GM18519 (cell line): ENCODE measurements around the gene RNASE1.
"Not testable (repeated sequence)": the region's sequence is repeated elsewhere in the genome, so short reads cannot be mapped to it uniquely, and the experiment has no call there.

ENCODE experiments used
- ATAC-seq: cut with Tn5 transposase; IDR thresholded peaks from one replicate; pipeline ENCODE4 v1.9.1; 2021; ENCODE audit warnings: mild to moderate bottlenecking, moderate library complexity; ENCODE audit not compliant: unreplicated experiment, low FRiP score

The RNASE1 gene

DNA sequence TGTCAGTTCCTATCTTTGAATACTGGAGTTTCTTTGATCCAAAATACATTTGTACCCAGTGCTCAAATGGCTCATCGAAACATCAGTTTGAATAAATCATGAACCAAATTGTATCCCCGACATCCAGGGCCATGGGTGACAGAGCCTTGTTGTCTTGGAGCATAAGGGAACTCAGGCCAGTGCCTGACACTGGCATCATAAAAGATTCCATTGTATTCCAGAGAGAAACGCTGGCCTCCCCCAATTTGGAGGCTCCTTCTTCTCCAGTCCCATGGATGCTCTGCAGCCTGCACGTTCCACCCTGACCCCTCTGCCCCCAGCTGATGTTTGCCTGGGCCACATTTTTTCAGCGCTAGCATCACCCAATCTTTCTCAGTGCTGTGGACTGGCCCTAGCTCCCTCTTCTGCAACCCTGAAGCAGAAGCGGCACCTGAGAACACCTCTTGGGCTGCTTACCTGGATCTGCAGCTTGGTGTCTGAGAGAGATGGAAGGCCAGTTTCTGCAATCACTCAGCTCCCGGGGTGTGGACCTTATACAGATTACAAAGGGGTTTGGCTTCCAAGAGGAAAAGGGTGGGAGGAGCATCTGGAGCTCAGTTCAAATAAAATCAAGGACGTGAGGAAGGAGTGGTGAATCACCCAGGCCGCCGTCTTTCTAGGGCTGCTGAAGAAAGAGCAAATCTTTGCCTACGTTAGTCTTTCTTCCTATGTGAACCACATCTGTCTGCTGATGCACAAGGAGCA is at the start of gene RNASE1:
Gene RNASE1 (minus strand): TSS at position 504 of the 744 bp plus-strand sequence. CDS start 776 bp downstream, outside the sequence.
- no peak for ATAC-seq

DNA sequence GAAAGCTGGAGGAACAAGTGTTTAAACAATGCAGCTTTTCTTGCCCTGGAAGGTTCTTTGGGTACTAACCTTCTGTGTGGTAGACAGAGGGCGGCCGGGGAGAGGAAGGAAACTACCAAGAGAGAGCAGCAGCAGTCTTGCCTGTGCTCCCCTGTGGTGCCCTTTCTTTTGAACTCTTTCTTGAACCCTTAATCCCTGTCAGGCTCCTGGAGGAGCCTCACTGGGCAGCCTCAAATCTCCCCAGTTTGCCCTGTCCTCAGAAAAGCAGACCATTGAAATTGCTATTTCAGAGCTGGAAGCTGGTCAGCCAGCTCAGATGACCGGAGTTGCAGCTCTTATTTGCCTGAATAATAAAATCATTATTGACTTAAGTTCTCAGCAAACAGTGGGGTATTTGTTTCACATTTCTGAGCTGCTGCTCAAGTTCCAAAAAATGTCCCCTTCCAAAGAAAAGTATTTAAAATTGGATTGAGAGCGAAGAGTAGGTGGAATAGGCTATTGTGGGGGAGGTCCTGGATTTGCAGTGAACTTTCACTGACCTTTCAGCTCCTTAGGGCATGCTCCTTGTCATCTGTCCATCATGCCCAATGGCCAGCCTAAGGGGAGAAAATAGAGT is 46.4 kb upstream of the RNASE1 start:
- ATAC-seq = no peak

DNA sequence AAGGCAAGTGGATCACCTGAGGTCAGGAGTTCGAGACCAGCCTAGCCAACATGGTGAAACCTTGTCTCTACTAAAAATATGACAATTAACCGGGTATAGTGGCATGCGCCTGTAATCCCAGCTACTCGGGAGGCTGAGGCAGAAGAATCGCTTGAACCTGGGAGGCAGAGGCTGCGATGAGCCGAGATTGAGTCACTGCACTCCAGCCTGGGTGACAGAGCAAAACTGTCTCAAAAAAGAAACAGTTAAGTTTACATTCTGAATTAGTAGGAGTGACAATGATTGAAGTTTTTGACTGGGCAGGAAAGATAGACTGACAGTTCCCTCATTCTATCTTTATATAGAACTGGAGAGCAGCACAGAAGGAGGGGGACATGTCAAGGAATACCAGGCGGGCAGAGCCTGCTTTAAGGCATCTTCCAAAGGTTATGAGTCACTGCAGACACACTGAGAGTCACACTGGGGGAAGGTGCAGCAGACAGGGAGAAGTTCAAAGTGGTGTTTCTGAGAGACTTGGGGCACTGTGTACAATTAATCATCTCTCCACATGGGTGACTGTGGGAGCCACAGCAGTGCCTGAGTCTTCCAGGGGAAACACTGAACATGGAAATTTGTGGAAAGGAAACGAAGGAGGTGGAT is 45.8 kb upstream of the RNASE1 start:
- ATAC-seq = no peak

DNA sequence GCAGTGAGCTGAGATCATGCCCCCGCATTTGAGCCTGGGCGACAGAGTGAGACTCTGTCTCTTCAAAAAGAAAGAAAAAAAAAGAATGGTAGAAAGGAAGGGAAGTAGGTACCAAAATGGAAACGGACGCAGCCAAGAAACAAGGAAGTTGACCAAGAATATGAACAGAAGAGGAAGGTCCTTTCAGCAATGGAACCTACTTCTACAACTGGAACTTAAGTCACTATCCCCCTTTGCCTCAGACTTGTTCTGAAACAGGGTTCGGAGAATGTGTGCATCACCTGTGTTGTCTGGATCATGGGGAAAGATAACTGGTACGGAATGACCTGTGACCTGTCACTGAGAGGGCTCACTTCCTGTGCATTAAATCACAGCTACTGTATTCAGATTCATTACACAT is 43.9 kb upstream of the RNASE1 start:
- no peak for ATAC-seq

DNA sequence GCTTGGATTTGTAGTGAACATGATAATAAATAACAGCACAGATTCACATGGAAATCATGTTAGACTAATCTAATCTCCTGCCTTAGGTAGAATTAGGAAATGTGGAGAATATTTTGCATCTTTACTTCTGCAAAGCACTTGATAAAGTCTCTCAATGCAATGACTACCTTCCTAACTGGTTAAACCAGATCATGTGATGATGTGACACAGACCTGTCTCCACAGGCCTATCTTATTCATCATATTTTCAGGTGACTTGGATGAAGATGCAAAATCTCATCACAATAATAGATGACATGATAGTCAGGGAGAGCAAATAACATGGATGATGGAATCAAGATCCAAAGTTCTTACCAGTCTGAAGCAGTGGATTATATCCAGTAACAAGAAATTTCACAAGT is 38.5 kb upstream of the RNASE1 start:
- no peak for ATAC-seq

DNA sequence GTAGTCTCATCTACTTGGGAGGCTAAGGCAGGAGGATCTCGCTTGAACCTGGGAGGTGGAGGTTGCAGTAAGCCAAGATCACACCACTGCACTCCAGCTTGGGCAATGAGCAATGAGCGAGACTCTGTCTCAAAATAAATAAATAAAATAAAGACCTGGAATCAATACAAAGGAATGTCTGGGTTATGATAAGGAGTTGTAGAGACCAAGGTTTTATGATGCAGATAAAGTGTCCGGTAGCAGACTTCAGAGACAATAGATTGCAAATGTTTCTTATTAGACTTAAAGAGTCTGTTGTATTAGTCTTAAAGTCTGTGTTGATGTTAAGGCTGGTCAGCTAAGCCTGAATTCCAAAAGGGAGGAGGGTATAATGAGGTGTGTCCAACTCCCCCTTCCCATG is 35.2 kb upstream of the RNASE1 start:
- no peak for ATAC-seq

DNA sequence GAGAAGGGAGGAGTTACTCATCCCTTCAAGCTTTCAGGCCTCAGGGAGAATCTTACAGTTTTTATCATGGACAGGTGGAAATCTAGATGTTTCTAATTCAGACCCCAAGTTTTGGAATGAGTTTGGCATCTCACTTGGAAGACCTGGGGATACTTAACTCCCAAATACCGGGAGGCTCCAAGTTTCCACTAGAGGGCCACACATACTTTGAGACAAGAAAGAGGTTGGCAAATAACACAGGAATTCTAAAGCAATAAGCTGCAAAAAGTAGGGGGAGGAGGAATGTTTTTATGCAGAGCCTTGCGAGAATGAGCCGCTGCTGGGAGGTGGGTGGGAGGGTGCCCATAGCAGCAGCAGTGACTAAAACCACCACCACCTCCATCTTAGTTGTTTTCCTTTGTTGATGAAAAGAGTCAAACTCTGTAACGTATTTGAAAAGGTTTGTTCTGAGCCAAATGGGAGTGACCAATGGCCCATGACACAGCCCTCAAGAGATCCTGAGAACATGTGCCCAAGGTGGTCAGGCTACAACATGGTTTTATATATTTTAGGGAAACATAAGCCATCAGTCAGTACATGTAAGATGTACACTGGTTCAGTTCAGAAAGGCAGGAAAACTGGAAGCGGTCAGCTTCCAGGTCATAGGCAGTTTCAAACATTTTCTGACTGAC is 34.2 kb upstream of the RNASE1 start:
- ATAC-seq = no peak

DNA sequence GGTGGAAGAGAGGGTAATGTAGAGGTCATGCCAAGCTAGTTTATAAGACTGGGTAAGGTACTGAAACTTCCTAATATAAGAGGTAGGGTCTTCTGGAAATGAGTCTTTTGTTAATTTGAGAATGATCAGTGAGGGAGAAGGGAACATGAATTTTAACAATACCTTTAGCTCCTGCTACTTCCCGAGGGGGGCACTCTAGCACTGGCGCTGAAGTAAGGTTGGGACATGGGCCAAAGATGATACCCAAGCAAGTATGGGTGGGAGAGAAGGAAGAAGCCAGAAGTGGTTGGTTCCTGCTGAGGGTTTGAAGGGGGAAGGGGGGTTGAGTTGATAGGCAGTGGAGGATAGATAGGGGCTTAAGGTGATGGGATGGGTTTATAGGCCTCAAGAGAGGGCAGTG is 32.3 kb upstream of the RNASE1 start:
- ATAC-seq = no peak

DNA sequence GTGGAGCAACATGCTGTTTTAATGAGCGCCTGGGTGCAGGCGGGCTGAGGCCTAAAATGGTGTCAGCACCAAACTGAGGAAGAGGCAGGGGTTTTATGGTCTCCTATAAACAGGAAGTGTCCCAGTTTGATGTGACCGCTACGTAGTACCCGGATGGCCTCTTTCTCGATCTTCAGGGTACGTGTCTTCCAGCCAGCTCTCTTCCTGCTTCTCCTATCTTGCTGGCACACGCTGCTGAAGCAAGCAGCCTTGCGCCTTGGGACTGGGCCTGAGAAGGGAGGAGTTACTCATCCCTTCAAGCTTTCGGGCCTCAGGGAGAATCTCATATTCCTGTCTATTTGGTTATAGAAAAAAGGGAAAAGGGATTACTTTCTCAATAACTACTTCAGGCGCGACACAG is 28.2 kb upstream of the RNASE1 start:
- ATAC-seq = no peak

DNA sequence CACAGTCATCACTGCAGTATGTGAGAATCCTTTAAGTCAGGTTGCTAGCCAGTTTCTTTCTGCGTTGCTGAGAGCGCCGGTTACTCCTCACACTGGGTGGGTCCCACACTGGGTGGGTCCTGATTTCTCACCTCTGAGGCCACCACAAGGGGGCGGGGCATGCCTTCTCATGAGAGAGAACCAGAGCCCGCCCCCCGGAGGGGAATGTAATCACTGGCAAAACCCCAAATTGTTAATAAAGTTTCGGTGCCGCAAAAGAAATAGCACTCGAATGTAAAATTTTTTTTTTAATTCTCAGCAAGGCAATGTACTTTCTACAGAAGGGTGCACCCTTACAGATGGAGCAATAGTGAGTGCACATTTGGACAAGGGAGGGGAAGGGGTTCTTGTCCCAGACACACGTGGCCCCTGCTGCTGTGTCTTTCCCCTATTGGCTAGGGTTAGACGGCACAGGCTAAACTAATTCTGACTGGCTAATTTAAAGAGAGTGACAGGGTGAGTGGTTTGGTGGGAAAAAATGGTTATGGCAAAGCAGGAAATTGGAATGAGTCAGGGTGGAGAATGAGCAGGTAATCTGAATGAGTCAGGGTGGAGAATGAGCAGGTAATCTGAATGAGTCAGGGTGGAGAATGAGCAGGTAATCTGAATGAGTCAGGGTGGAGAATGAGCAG is 25.5 kb upstream of the RNASE1 start:
- not testable (repeated sequence) for ATAC-seq

DNA sequence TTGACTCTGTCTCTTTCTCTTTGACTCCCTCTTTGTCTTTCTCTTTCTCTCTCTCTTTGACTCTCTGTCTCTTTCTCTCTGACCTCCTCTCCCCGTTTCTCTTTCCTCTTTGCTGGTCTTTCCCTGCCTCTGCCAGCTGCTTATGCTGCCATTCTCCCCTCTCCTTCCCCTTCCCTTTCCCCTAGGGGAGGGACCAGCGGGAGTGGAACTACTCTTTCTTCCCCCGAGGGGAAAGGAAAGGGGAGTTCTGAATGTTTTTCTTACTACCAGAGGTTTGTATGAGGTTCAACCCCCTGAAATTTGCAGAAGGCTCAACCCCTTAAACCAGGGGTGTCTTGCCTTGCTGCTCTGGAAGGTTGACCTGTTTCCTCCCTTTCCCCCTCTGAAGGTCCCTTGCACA is 24.7 kb upstream of the RNASE1 start:
- ATAC-seq = no peak

DNA sequence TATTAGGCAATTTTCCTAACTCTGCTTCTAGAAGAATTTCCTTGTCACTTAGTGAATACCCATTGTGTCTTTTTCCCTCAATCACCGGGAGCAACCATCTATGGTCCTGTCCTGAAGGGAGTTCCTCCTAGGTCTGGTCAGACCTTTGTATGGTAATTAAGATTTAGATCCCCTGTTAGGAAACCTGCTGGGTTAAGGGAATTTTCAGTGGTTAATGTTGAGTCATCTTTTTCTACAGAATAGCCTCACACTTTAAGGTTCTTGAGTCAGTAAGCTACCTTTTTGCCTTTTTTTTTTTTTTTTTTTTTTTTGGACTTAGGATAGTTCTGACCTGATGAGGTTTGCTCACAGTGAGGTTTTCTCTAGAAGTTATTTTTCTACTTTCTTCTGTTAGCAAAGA is 24.0 kb upstream of the RNASE1 start:
- not testable (repeated sequence) for ATAC-seq

DNA sequence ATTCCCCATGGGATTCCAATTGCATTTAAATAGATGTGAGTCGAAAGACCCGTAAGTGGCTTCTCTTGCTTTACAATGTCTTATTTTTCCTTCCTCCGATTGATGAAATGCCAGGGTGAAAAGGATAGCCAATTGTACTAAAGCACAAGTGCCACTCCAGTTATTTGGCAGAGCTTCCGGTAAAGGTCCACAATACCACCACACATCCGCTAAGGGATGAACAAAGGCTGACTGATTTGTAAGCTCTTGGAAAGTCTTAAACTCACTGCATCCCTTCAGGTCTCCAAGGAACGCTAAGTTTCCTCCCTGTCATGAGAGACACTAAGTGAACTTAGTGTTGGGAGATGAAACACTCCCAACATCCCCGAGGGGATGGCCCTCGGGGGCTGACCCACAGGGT is 21.2 kb upstream of the RNASE1 start:
- no peak for ATAC-seq

DNA sequence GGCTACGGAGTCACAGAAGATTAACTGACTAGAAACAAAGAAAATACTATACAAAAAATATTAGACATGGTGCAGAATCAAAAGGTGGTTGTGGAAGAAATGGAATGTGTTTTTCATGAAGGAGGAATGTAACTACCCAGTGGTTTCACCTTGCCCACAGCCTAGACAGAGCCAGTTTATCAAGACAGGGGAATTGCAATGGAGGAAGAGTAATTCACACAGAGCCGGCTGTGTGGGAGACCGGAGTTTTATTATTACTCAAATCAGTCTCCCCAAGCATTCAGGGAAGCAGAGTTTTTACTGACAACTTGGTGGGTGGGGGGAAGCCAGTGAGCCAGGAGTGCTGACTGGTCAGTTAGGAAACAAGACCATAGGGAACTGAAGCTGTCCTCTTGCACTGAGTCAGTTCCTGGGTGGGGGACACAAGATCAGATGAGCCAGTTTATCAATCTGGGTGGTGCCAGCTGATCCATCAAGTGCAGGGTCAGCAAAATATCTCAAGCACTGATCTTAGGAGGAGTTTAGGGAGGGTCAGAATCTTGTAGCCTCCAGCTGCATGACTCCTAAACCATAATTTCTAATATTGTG is 19.0 kb upstream of the RNASE1 start:
- ATAC-seq = not testable (repeated sequence)

DNA sequence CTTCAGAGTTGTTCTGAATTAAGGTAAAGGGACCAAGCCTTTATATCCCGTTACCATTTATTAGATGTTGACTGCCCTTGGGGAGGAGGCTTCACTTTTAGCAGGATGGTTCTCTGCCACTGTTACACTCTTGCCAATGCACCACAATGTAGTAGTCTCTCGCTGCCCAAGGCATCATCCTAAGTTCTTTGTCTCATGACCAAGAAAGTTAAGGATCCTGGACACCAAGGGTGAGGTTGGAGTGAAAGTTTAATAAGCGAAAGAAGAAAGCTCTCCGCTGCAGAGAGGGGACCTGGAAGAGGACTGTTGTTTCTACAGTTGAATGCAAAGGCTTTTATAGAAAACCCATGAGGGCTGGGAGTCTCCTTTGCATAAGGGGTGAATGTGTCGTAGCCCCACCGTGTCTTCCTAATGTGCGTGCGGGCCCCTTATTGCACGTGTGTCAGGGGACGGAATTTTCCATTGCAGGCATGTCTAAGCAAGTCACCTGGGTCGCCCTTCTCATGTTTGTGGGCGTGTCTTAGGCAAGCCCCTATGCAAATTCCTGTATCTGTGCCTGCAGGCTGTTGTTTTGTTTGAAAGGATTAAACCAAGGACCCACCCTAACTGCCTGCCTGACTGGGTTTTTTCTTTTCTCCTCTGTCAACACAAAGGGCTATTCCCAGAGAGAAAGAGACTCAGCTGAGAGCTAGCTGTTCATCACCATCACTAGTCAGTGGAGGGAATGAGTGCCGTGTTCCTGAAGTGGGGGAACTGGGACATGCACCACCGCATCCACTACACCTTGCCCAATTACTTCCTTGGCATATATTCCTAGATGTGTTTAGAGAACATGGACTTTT is 17.6 kb upstream of the RNASE1 start:
- no peak for ATAC-seq

DNA sequence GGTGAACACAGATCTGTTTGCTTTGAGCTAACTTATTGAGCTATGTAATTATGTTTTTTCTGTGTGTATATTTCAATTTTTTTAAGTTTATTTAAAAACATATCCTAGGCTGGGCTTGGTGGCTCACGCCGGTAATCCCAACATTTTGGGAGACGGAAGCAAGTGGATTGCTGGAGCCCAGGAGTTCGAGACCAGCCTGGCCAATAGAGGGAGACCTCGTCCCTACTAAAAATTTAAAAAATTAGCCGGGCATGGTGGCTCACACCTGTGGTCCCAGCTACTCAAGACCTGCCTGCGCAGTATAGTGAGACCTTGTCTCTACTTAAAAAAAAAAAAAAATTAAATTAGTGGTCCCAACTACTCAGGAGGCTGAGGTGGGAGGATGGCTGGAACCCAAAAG is 16.2 kb upstream of the RNASE1 start:
- no peak for ATAC-seq

DNA sequence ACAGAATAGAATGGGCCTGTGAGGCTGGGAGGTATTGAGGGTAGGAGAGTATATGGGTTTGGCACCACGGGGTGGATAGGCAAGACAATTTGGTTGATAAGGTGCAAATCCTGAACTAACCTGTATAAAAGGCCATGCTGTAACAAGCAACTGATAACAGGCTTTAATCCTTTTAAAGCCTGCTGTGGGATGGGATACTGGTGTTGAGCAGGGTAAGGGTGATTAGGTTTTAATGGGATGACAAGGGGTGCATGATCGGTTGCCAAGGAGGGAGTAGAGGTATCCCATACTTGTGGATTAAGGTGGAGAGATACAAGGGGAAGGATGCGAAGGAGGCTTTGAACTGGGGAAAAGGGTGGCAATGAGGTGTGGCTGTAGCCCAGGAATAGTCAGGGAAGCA is 13.3 kb upstream of the RNASE1 start:
- ATAC-seq = not testable (repeated sequence)

DNA sequence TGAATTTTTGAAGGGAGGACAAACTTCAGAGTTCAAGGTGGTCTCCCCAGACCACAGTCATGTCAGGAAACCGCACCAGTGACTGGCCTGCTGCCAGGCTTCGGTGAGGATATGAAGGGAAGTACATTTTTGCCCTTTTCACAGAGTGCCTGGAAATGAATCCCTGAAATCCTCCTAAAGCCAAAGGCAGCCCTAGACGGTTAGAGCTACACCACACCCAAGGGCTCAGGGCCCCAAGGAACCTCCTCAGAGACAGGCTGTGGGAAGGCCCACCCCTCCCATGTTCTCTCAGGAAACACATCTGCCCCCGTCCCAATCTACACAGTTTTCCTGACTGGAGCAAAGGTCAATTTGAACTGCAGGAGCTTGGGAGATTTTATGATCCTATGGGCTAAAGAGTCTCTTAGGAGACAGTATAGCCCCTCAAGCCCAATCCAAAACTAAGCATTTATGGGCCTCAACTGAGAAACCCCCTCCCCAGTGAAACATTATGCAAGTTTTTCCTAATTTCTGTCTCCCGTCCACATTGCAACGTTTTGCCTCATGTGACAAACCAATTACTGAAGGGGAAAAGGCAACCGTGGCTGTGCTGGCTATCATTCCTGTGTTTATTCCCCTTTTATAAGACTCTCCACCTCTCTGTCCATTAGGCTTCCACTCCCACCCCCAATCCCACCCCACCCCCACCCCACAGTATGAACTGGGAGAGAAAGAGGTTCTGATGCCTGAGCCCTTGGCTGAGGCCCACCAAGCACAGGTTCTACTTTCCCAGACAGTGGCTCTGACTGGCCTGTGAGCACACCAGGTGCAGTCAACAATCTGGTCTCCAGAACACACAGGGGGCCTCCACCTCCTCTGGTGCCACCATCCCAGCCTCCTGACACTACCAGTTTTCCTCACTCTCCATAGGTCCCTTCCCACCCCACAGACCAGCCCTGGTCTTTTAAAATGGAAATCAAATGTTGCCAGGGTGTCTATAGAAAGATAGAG is 9.6 kb upstream of the RNASE1 start:
- ATAC-seq = no peak
